H9 (cell line): ENCODE measurements around the gene MX2. TPM values are rescaled to one million over a fixed set of nuclear protein-coding genes. Genes with fewer than 3 reads are reported as not detected.

Source experiments
- DNase-seq: peaks from one replicate; pipeline ENCODE4 v3.0.0-alpha.2; 2017
- H2AFZ ChIP-seq: one replicate; pipeline ENCODE4 v1.6.1; 2013; ENCODE audit warnings: mild to moderate bottlenecking, low read length, control low read depth, moderate library complexity
- H2AK5ac ChIP-seq: 2 replicates; pipeline ENCODE4 v1.6.1; 2013; ENCODE audit warnings: low read length, control low read depth, mixed read lengths; ENCODE audit not compliant: insufficient read length
- H2BK120ac ChIP-seq: one replicate; pipeline ENCODE4 v1.6.1; 2013; ENCODE audit warnings: low read depth, mild to moderate bottlenecking, low read length, control low read depth, inconsistent platforms; ENCODE audit not compliant: poor library complexity, severe bottlenecking
- H2BK12ac ChIP-seq: 2 replicates; pipeline ENCODE4 v1.6.1; 2013; ENCODE audit warnings: low read length, control low read depth, mixed read lengths, low read depth; ENCODE audit not compliant: insufficient read length
- H2BK15ac ChIP-seq: 2 replicates; pipeline ENCODE4 v1.6.1; 2013; ENCODE audit warnings: low read depth, low read length, control low read depth
- H2BK20ac ChIP-seq: one replicate; pipeline ENCODE4 v1.6.1; 2013; ENCODE audit warnings: low read depth, mild to moderate bottlenecking, low read length, control low read depth, inconsistent platforms; ENCODE audit not compliant: poor library complexity, severe bottlenecking
- H2BK5ac ChIP-seq: 2 replicates; pipeline ENCODE4 v1.6.1; 2013; ENCODE audit warnings: low read length, control low read depth, mixed read lengths; ENCODE audit not compliant: insufficient read length
- H3K14ac ChIP-seq: 2 replicates; pipeline ENCODE4 v1.6.1; 2013; ENCODE audit warnings: low read length, control low read depth; ENCODE audit not compliant: insufficient read depth
- H3K18ac ChIP-seq: 2 replicates; pipeline ENCODE4 v1.6.1; 2013; ENCODE audit warnings: low read depth, mild to moderate bottlenecking, mixed read lengths, low read length, control low read depth; ENCODE audit not compliant: insufficient read length
- H3K23ac ChIP-seq: 2 replicates; pipeline ENCODE4 v1.6.1; 2013; ENCODE audit warnings: low read length, control low read depth, mixed read lengths, low read depth; ENCODE audit not compliant: insufficient read length
- H3K23me2 ChIP-seq: 2 replicates; pipeline ENCODE4 v1.6.1; 2013; ENCODE audit warnings: low read depth, mild to moderate bottlenecking, mixed read lengths, low read length, control low read depth; ENCODE audit not compliant: insufficient read length, poor library complexity, severe bottlenecking
- H3K27ac ChIP-seq: 2 replicates; pipeline ENCODE4 v1.5.1; 2013; ENCODE audit warnings: low read length, control low read depth, mixed read lengths, low read depth; ENCODE audit not compliant: insufficient read length
- H3K27me3 ChIP-seq: 2 replicates; pipeline ENCODE4 v1.6.1; 2013; ENCODE audit warnings: low read length, control low read depth, inconsistent platforms; ENCODE audit not compliant: insufficient read depth
- H3K4ac ChIP-seq: 2 replicates; pipeline ENCODE4 v1.6.1; 2013; ENCODE audit warnings: low read depth, mild to moderate bottlenecking, control low read depth, inconsistent platforms, low read length, moderate library complexity
- H3K4me1 ChIP-seq: 2 replicates; pipeline ENCODE4 v1.6.1; 2013; ENCODE audit warnings: low read length, control low read depth, inconsistent platforms; ENCODE audit not compliant: insufficient read depth
- H3K4me2 ChIP-seq: 2 replicates; pipeline ENCODE4 v1.6.1; 2013; ENCODE audit warnings: low read length, control low read depth, mixed read lengths; ENCODE audit not compliant: insufficient read length, insufficient read depth
- H3K56ac ChIP-seq: 2 replicates; pipeline ENCODE4 v1.6.1; 2013; ENCODE audit warnings: low read depth, mild to moderate bottlenecking, mixed read lengths, low read length, control low read depth; ENCODE audit not compliant: insufficient read length
- H3K79me1 ChIP-seq: 2 replicates; pipeline ENCODE4 v1.6.1; 2013; ENCODE audit warnings: low read depth, mild to moderate bottlenecking, moderate library complexity, low read length, control low read depth, inconsistent platforms; ENCODE audit not compliant: insufficient read depth, poor library complexity, severe bottlenecking
- H3K79me2 ChIP-seq: 2 replicates; pipeline ENCODE4 v1.6.1; 2013; ENCODE audit warnings: low read length, control low read depth, inconsistent platforms; ENCODE audit not compliant: insufficient read depth
- H3K9ac ChIP-seq: 2 replicates; pipeline ENCODE4 v1.6.1; 2013; ENCODE audit warnings: low read length, control low read depth, mixed read lengths; ENCODE audit not compliant: insufficient read length; ENCODE audit errors: extremely low read depth
- H3K9me3 ChIP-seq: one replicate; pipeline ENCODE4 v1.6.1; 2013; ENCODE audit warnings: low read depth, low read length, inconsistent platforms; ENCODE audit not compliant: control insufficient read depth
- H3T11ph ChIP-seq: one replicate; pipeline ENCODE4 v1.6.1; 2013; ENCODE audit warnings: mild to moderate bottlenecking, low read length, control low read depth, inconsistent platforms
- H4K20me1 ChIP-seq: one replicate; pipeline ENCODE4 v1.6.1; 2013; ENCODE audit not compliant: control insufficient read depth, insufficient read length, insufficient read depth
- H4K5ac ChIP-seq: 2 replicates; pipeline ENCODE4 v1.6.1; 2013; ENCODE audit warnings: low read depth, mild to moderate bottlenecking, mixed read lengths, low read length, control low read depth; ENCODE audit not compliant: insufficient read length
- H4K8ac ChIP-seq: replicated peaks from 2 replicates; pipeline ENCODE4 v1.6.1; 2013; ENCODE audit warnings: low read length, control low read depth, mixed read lengths, low read depth; ENCODE audit not compliant: insufficient read length
- H4K91ac ChIP-seq: 2 replicates; pipeline ENCODE4 v1.6.1; 2013; ENCODE audit warnings: low read depth, mild to moderate bottlenecking, moderate library complexity, mixed read lengths, low read length, control low read depth; ENCODE audit not compliant: insufficient read length
- H3K27ac Mint-ChIP-seq, 3 experiments: 2 replicates in 2 of 3; 3 replicates in 1 of 3; pipeline ENCODE4 v1.8.0; 2020 to 2021; ENCODE audit warnings: mixed read lengths in 3 of 3, mild to moderate bottlenecking in 1 of 3, moderate library complexity in 1 of 3
- H3K27me3 Mint-ChIP-seq: 2 replicates; pipeline ENCODE4 v1.8.0; 2021; ENCODE audit warnings: low read depth, mild to moderate bottlenecking, moderate library complexity, mixed read lengths
- H3K36me3 Mint-ChIP-seq, 3 experiments: 2 replicates in 2 of 3; 3 replicates in 1 of 3; pipeline ENCODE4 v1.8.0; 2020 to 2021; ENCODE audit warnings: low read depth in 3 of 3, mixed read lengths in 3 of 3; ENCODE audit not compliant: insufficient read depth in 1 of 3
- H3K4me1 Mint-ChIP-seq, 2 experiments: 2 replicates each; pipeline ENCODE4 v1.8.0; 2020; ENCODE audit warnings: mixed read lengths in 2 of 2
- H3K4me3 Mint-ChIP-seq, 2 experiments: 2 replicates in 1 of 2; 3 replicates in 1 of 2; pipeline ENCODE4 v1.8.0; 2020 to 2021; ENCODE audit warnings: mild to moderate bottlenecking in 2 of 2, mixed read lengths in 2 of 2, moderate library complexity in 1 of 2
- H3K9me3 Mint-ChIP-seq, 2 experiments: 2 replicates in 1 of 2; 3 replicates in 1 of 2; pipeline ENCODE4 v1.8.0; 2020; ENCODE audit warnings: mild to moderate bottlenecking in 2 of 2, mixed read lengths in 2 of 2, moderate library complexity in 1 of 2
- WGBS: extraction: QIAGEN DNeasy Blood & Tissue Kit; methylation state at CpG from one replicate; pipeline ENCODE4 v1.1.7; 2013; ENCODE audit warnings: missing lambda C conversion rate, low lambda C conversion rate, mixed read lengths; ENCODE audit not compliant: insufficient read length; ENCODE audit errors: extremely low coverage; 5-methylcytosine and 5-hydroxymethylcytosine counted together
- total RNA-seq: library from RNA; stranded (reverse); gene quantifications from 2 replicates; pipeline ENCODE4 v1.2.1, GENCODE V29; 2021
- TF ChIP-seq, protein P1 (sequence below): fragments of 200-600 bp; sonication (generic); conservative IDR thresholded peaks from 3 replicates; pipeline ENCODE4 v1.8.0; 2021; ENCODE audit warnings: antibody characterized with exemption, mild to moderate bottlenecking

MX2 gene
- total RNA-seq, 1 experiment from 2014 or later, result 1.8 TPM

DNA sequence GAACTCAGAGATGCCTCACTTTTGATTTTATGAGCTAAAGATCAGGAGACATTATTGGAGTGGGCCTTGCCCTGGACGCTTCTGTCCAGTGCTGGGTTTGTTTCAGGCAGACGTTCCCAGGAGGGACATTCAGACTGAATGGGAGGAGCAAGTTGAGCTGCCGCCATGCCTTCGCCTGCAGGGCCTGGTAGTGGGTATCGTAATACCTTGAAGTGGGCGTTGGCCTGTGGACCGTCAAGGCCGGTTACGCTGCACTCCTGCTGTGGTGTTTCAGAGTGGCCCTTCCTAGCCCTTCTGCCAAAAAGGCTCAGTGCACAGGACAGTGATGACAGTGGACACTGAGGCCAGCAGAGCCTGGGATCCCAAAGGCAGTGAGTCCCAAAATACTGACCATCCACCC is 43.6 kb upstream of the MX2 start:
- no peak overlapping the region for H3K56ac ChIP-seq
- Mint-ChIP-seq H3K36me3 (no peaks in the 10 kb centered on the region; a peak in 1 of 7 replicates), H3K9me3 (no peaks in the 10 kb centered on the region), H3K27ac (no peak overlapping the region; a peak in 1 of 7 replicates), H3K4me3 (no peak overlapping the region), H3K27me3 (peaks cover 34% of the 10 kb centered on the region), H3K4me1 (peaks cover 16 to 17% of the 10 kb centered on the region in 2 experiments)
- no peak overlapping the region for H2BK20ac ChIP-seq
- no peak overlapping the region for H3K18ac ChIP-seq
- H3K79me2 ChIP-seq, result no peaks in the 10 kb centered on the region
- TF ChIP-seq, protein P1, sequence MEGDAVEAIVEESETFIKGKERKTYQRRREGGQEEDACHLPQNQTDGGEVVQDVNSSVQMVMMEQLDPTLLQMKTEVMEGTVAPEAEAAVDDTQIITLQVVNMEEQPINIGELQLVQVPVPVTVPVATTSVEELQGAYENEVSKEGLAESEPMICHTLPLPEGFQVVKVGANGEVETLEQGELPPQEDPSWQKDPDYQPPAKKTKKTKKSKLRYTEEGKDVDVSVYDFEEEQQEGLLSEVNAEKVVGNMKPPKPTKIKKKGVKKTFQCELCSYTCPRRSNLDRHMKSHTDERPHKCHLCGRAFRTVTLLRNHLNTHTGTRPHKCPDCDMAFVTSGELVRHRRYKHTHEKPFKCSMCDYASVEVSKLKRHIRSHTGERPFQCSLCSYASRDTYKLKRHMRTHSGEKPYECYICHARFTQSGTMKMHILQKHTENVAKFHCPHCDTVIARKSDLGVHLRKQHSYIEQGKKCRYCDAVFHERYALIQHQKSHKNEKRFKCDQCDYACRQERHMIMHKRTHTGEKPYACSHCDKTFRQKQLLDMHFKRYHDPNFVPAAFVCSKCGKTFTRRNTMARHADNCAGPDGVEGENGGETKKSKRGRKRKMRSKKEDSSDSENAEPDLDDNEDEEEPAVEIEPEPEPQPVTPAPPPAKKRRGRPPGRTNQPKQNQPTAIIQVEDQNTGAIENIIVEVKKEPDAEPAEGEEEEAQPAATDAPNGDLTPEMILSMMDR, result no peak
- no peaks in the 10 kb centered on the region for H4K20me1 ChIP-seq
- no peak overlapping the region for H2BK120ac ChIP-seq
- no peak overlapping the region for H3K4me2 ChIP-seq
- H2AFZ ChIP-seq, result no peak overlapping the region
- H3K23me2 ChIP-seq, result peaks cover 9% of the 10 kb centered on the region
- H3K9me3 ChIP-seq, result no peaks in the 10 kb centered on the region
- no peak overlapping the region for H3K27ac ChIP-seq
- no peak overlapping the region for H2BK15ac ChIP-seq
- no peak overlapping the region for H3T11ph ChIP-seq
- no peak overlapping the region for H3K9ac ChIP-seq
- no peak overlapping the region for H2AK5ac ChIP-seq
- no peak overlapping the region for H2BK5ac ChIP-seq
- no peak overlapping the region for H4K8ac ChIP-seq
- DNase-seq, result no peak
- no peak overlapping the region for H3K14ac ChIP-seq
- no peaks in the 10 kb centered on the region for H3K79me1 ChIP-seq
- no peak overlapping the region for H4K91ac ChIP-seq
- no CpG with 5 or more reads among the region's 9 CpGs for WGBS
- H2BK12ac ChIP-seq, result no peak overlapping the region
- H4K5ac ChIP-seq, result no peak overlapping the region
- no peak overlapping the region for H3K23ac ChIP-seq
- H3K27me3 ChIP-seq, result no peaks in the 10 kb centered on the region; the same call in 1 of the 2 replicates
- no peak overlapping the region for H3K4ac ChIP-seq
- no peaks in the 10 kb centered on the region; the same call in 1 of the 2 replicates for H3K4me1 ChIP-seq
